Breast epithelium (tissue), 3 donors: ENCODE results near the gene P3H1.

ENCODE experiments used
- CTCF ChIP-seq, 3 donors: fragments of 450-650 bp; IDR thresholded peaks; one replicate each; pipeline ENCODE4 v1.5.1; 2016 to 2017; ENCODE audit warnings: antibody characterized with exemption in 3 of 3, mild to moderate bottlenecking in 3 of 3, moderate library complexity in 3 of 3
- POLR2AphosphoS5 ChIP-seq, 3 donors: sonication (generic); formaldehyde crosslinking; IDR thresholded peaks; one replicate each; pipeline ENCODE4 v1.6.1; 2017; ENCODE audit warnings: antibody characterized with exemption in 3 of 3

DNA sequence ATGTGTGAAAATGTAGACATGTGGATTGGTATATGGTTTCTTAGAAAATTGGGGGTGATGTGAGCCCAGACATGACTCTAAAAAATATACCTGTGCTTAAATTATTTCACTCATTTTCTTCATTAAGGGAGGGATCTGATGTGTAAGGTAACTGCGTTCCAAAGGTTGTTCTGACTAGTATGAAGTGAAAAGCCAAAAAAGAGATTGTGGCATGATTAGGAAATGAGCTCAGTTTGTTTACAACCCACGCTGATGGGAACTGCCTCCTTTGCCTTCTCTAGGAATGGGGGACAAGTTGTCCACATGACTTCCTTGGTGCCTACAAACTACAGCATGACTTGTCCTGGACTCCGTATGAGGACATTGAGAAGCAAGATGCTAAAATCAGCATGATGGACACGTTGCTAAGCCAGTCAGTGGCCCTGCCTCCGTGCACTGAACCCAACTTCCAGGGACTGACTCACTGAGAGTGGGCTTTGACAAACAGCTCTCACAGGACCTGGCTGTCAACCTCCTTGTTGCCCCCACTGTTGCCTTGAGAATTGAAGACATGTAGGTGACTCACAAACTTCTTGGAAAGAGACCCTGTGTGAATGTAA lies 8.2 kb upstream of the P3H1 start:
- TF ChIP-seq CTCF (IDR thresholded peaks at IDR 0.05), result no peak
- no peak for TF ChIP-seq POLR2AphosphoS5 (IDR thresholded peaks at IDR 0.05)
